Measurements from ENCODE around the gene OSBPL6.

The OSBPL6 gene

GRCh38 chr2:178266445-178266844 is 72.1 kb downstream of the OSBPL6 start:
- Histone ChIP-seq H3K36me3 (ENCODE audit: control insufficient read depth, insufficient read depth, low read length) (no peaks in the 10 kb centered on the region), H3K4me3 (ENCODE audit: insufficient read depth, low read depth, low read length) (no peak overlapping the region), H3K27me3 (ENCODE audit: control insufficient read depth, insufficient read depth, low read length, poor library complexity, severe bottlenecking) (no peaks in the 10 kb centered on the region), H3K27ac (ENCODE audit: insufficient read depth, low read depth, low read length, poor library complexity, severe bottlenecking) (no peak overlapping the region), H3K4me1 (ENCODE audit: control insufficient read depth, insufficient read depth, low read length) (no peaks in the 10 kb centered on the region), H3K9me3 (ENCODE audit: control insufficient read depth, low read length) (no peaks in the 10 kb centered on the region)
- WGBS, 2 experiments: 91 to 92% methylated on average over 5 of the region's 5 CpGs

GRCh38 chr2:178267660-178268059 is 73.3 kb downstream of the OSBPL6 start:
- Histone ChIP-seq H3K27ac (ENCODE audit: insufficient read depth, low read depth, low read length, poor library complexity, severe bottlenecking) (no peak overlapping the region), H3K4me3 (ENCODE audit: insufficient read depth, low read depth, low read length) (no peak overlapping the region), H3K36me3 (ENCODE audit: control insufficient read depth, insufficient read depth, low read length) (no peaks in the 10 kb centered on the region), H3K9me3 (ENCODE audit: control insufficient read depth, low read length) (no peaks in the 10 kb centered on the region), H3K4me1 (ENCODE audit: control insufficient read depth, insufficient read depth, low read length) (no peaks in the 10 kb centered on the region), H3K27me3 (ENCODE audit: control insufficient read depth, insufficient read depth, low read length, poor library complexity, severe bottlenecking) (no peaks in the 10 kb centered on the region)
- 90 to 100% methylated on average over 2 of the region's 2 CpGs for WGBS, 2 experiments

GRCh38 chr2:178268435-178268834 is 74.1 kb downstream of the OSBPL6 start:
- no peaks in the 10 kb centered on the region for H3K36me3 ChIP-seq (ENCODE audit: control insufficient read depth, insufficient read depth, low read length)
- no peaks in the 10 kb centered on the region for H3K4me1 ChIP-seq (ENCODE audit: control insufficient read depth, insufficient read depth, low read length)
- no peaks in the 10 kb centered on the region for H3K27me3 ChIP-seq (ENCODE audit: control insufficient read depth, insufficient read depth, low read length, poor library complexity, severe bottlenecking)
- no peaks in the 10 kb centered on the region for H3K9me3 ChIP-seq (ENCODE audit: control insufficient read depth, low read length)
- no peak overlapping the region for H3K27ac ChIP-seq (ENCODE audit: insufficient read depth, low read depth, low read length, poor library complexity, severe bottlenecking)
- H3K4me3 ChIP-seq (ENCODE audit: insufficient read depth, low read depth, low read length): no peak overlapping the region

GRCh38 chr2:178269438-178270224 is 75.3 kb downstream of the OSBPL6 start:
- Histone ChIP-seq H3K36me3 (ENCODE audit: control insufficient read depth, insufficient read depth, low read length) (no peaks in the 10 kb centered on the region), H3K4me3 (ENCODE audit: insufficient read depth, low read depth, low read length) (no peak overlapping the region), H3K9me3 (ENCODE audit: control insufficient read depth, low read length) (no peaks in the 10 kb centered on the region), H3K27ac (ENCODE audit: insufficient read depth, low read depth, low read length, poor library complexity, severe bottlenecking) (no peak overlapping the region), H3K4me1 (ENCODE audit: control insufficient read depth, insufficient read depth, low read length) (no peaks in the 10 kb centered on the region), H3K27me3 (ENCODE audit: control insufficient read depth, insufficient read depth, low read length, poor library complexity, severe bottlenecking) (no peaks in the 10 kb centered on the region)
- WGBS, 2 experiments: 93 to 97% methylated on average over 5 of the region's 5 CpGs

- no peaks in the 10 kb centered on the region for H3K36me3 ChIP-seq (ENCODE audit: control insufficient read depth, insufficient read depth, low read length)
- 89 to 95% methylated on average over 5 of the region's 5 CpGs for WGBS, 2 experiments
Measured at GRCh38 chr2:178270338-178270737, 76.0 kb downstream of the OSBPL6 start.

GRCh38 chr2:178271094-178271493 is 76.8 kb downstream of the OSBPL6 start:
- Histone ChIP-seq H3K9me3 (ENCODE audit: control insufficient read depth, low read length) (no peaks in the 10 kb centered on the region), H3K27ac (ENCODE audit: insufficient read depth, low read depth, low read length, poor library complexity, severe bottlenecking) (no peak overlapping the region), H3K36me3 (ENCODE audit: control insufficient read depth, insufficient read depth, low read length) (no peaks in the 10 kb centered on the region), H3K4me1 (ENCODE audit: control insufficient read depth, insufficient read depth, low read length) (no peaks in the 10 kb centered on the region), H3K4me3 (ENCODE audit: insufficient read depth, low read depth, low read length) (no peak overlapping the region), H3K27me3 (ENCODE audit: control insufficient read depth, insufficient read depth, low read length, poor library complexity, severe bottlenecking) (no peaks in the 10 kb centered on the region)
- 93% methylated on average over 2 of the region's 2 CpGs; no CpG with 5 or more reads in 1 of the 2 experiments for WGBS, 2 experiments

More at GRCh38 chr2:178270338-178270737, 76.0 kb downstream of the OSBPL6 start:
- no peak overlapping the region for H3K27ac ChIP-seq (ENCODE audit: insufficient read depth, low read depth, low read length, poor library complexity, severe bottlenecking)
- no peaks in the 10 kb centered on the region for H3K9me3 ChIP-seq (ENCODE audit: control insufficient read depth, low read length)
- H3K27me3 ChIP-seq (ENCODE audit: control insufficient read depth, insufficient read depth, low read length, poor library complexity, severe bottlenecking): no peaks in the 10 kb centered on the region
- H3K4me3 ChIP-seq (ENCODE audit: insufficient read depth, low read depth, low read length): no peak overlapping the region
- no peaks in the 10 kb centered on the region for H3K4me1 ChIP-seq (ENCODE audit: control insufficient read depth, insufficient read depth, low read length)

- no peaks in the 10 kb centered on the region for H3K27me3 ChIP-seq (ENCODE audit: control insufficient read depth, insufficient read depth, low read length, poor library complexity, severe bottlenecking)
- 96 to 98% methylated on average over 2 of the region's 3 CpGs for WGBS, 2 experiments
- H3K9me3 ChIP-seq (ENCODE audit: control insufficient read depth, low read length): no peaks in the 10 kb centered on the region
- no peak overlapping the region for H3K27ac ChIP-seq (ENCODE audit: insufficient read depth, low read depth, low read length, poor library complexity, severe bottlenecking)
- H3K4me1 ChIP-seq (ENCODE audit: control insufficient read depth, insufficient read depth, low read length): no peaks in the 10 kb centered on the region
- no peak overlapping the region for H3K4me3 ChIP-seq (ENCODE audit: insufficient read depth, low read depth, low read length)
- no peaks in the 10 kb centered on the region for H3K36me3 ChIP-seq (ENCODE audit: control insufficient read depth, insufficient read depth, low read length)
Measured at GRCh38 chr2:178271629-178272333, 77.5 kb downstream of the OSBPL6 start.

GRCh38 chr2:178273787-178274360 is 79.6 kb downstream of the OSBPL6 start:
- 55 to 72% methylated on average over 2 of the region's 2 CpGs for WGBS, 2 experiments
- H3K4me3 ChIP-seq (ENCODE audit: insufficient read depth, low read depth, low read length): no peak overlapping the region
- no peak overlapping the region for H3K27ac ChIP-seq (ENCODE audit: insufficient read depth, low read depth, low read length, poor library complexity, severe bottlenecking)
- no peaks in the 10 kb centered on the region for H3K9me3 ChIP-seq (ENCODE audit: control insufficient read depth, low read length)
- H3K4me1 ChIP-seq (ENCODE audit: control insufficient read depth, insufficient read depth, low read length): peaks cover 13% of the 10 kb centered on the region
- H3K36me3 ChIP-seq (ENCODE audit: control insufficient read depth, insufficient read depth, low read length): no peaks in the 10 kb centered on the region
- no peaks in the 10 kb centered on the region for H3K27me3 ChIP-seq (ENCODE audit: control insufficient read depth, insufficient read depth, low read length, poor library complexity, severe bottlenecking)

GRCh38 chr2:178275600-178275999 is 81.3 kb downstream of the OSBPL6 start:
- WGBS, 2 experiments: 84 to 91% methylated on average over 5 of the region's 5 CpGs

GRCh38 chr2:178277741-178278197 is 83.5 kb downstream of the OSBPL6 start:
- Histone ChIP-seq H3K27ac (ENCODE audit: insufficient read depth, low read depth, low read length, poor library complexity, severe bottlenecking) (peak overlapping the region; percentile 52), H3K27me3 (ENCODE audit: control insufficient read depth, insufficient read depth, low read length, poor library complexity, severe bottlenecking) (no peaks in the 10 kb centered on the region), H3K9me3 (ENCODE audit: control insufficient read depth, low read length) (no peaks in the 10 kb centered on the region), H3K36me3 (ENCODE audit: control insufficient read depth, insufficient read depth, low read length) (no peaks in the 10 kb centered on the region), H3K4me1 (ENCODE audit: control insufficient read depth, insufficient read depth, low read length) (peaks cover 20% of the 10 kb centered on the region), H3K4me3 (ENCODE audit: insufficient read depth, low read depth, low read length) (no peak overlapping the region)
- WGBS, 2 experiments: 25 to 27% methylated on average over 6 of the region's 6 CpGs

More at GRCh38 chr2:178275600-178275999, 81.3 kb downstream of the OSBPL6 start:
- Histone ChIP-seq H3K36me3 (ENCODE audit: control insufficient read depth, insufficient read depth, low read length) (no peaks in the 10 kb centered on the region), H3K9me3 (ENCODE audit: control insufficient read depth, low read length) (no peaks in the 10 kb centered on the region), H3K27me3 (ENCODE audit: control insufficient read depth, insufficient read depth, low read length, poor library complexity, severe bottlenecking) (no peaks in the 10 kb centered on the region), H3K4me3 (ENCODE audit: insufficient read depth, low read depth, low read length) (no peak overlapping the region), H3K4me1 (ENCODE audit: control insufficient read depth, insufficient read depth, low read length) (peaks cover 20% of the 10 kb centered on the region), H3K27ac (ENCODE audit: insufficient read depth, low read depth, low read length, poor library complexity, severe bottlenecking) (no peak overlapping the region)
